Breast epithelium (tissue), 3 donors: ENCODE results near the gene WFIKKN1.

Experiments used
- CTCF ChIP-seq, 3 donors: fragments of 450-650 bp; IDR thresholded peaks; one replicate each; pipeline ENCODE4 v1.5.1; 2016 to 2017; ENCODE audit warnings: antibody characterized with exemption in 3 of 3, mild to moderate bottlenecking in 3 of 3, moderate library complexity in 3 of 3
- POLR2A ChIP-seq: fragments of 450-650 bp; IDR thresholded peaks from one replicate; pipeline ENCODE4 v1.6.1; 2016; ENCODE audit warnings: antibody characterized with exemption, mild to moderate bottlenecking, moderate library complexity

- no peak for TF ChIP-seq CTCF (IDR thresholded peaks at IDR 0.05)
- TF ChIP-seq POLR2A: no peak
Observed at GRCh38 chr16:672851-673250, 42.1 kb downstream of the WFIKKN1 start.
